PC-9 (cell line): ENCODE measurements around the gene MS4A12.

Source experiments
- EZH2 ChIP-seq: fragments of 200-600 bp; sonication (generic); IDR thresholded peaks from 2 replicates; pipeline ENCODE4 v1.8.0; 2017; ENCODE audit warnings: antibody characterized with exemption, low read depth
- TF ChIP-seq, protein P1 (sequence below): fragments of 200-600 bp; sonication (generic); conservative IDR thresholded peaks from 2 replicates; pipeline ENCODE4 v1.6.1; 2017; ENCODE audit warnings: mixed run types, antibody characterized with exemption, mild to moderate bottlenecking, moderate library complexity

DNA sequence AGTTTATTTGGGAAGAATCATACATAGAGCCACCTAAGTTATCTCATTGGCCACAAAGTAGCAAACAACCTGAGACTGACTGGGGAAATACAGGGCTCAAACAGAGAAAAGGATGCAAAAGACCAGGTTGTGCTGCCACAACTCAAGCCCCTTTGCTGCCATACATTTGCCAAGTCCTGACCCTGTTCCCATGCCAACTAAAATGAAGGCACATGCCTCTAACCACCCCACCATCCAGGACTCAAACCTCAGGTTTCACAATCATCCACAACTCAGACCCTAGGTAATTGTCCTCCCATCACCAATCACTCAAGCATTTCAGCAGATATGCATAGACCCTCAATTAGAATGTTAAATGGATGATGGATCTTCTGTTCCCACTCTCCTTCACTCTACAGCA lies 38.4 kb upstream of the MS4A12 start:
- TF ChIP-seq, protein P1, sequence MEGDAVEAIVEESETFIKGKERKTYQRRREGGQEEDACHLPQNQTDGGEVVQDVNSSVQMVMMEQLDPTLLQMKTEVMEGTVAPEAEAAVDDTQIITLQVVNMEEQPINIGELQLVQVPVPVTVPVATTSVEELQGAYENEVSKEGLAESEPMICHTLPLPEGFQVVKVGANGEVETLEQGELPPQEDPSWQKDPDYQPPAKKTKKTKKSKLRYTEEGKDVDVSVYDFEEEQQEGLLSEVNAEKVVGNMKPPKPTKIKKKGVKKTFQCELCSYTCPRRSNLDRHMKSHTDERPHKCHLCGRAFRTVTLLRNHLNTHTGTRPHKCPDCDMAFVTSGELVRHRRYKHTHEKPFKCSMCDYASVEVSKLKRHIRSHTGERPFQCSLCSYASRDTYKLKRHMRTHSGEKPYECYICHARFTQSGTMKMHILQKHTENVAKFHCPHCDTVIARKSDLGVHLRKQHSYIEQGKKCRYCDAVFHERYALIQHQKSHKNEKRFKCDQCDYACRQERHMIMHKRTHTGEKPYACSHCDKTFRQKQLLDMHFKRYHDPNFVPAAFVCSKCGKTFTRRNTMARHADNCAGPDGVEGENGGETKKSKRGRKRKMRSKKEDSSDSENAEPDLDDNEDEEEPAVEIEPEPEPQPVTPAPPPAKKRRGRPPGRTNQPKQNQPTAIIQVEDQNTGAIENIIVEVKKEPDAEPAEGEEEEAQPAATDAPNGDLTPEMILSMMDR: no peak
- no peak for TF ChIP-seq EZH2
